Adipose tissue (tissue), 3 donors: ENCODE data around the gene SLC20A1. TPM values are rescaled to one million over a fixed set of nuclear protein-coding genes. Genes with fewer than 3 reads are reported as not detected.
A peak's percentile ranks its signal among the peaks of the same experiment; 100 is the strongest.

ENCODE experiments used
- H3K27ac ChIP-seq: one replicate; pipeline ENCODE4 v1.5.1; 2013; ENCODE audit warnings: low read depth, low read length
- WGBS, 3 donors: extraction: QIAGEN DNeasy Blood & Tissue Kit; methylation state at CpG; one replicate each; pipeline ENCODE4 v1.1.7; 2013; 5-methylcytosine and 5-hydroxymethylcytosine counted together
- polyA plus RNA-seq, 3 donors: library from polyadenylated mRNA; stranded (reverse); fragments of 200-250 nt; gene quantifications; one replicate each; pipeline ENCODE4 v1.2.3, GENCODE V29; 2013
- donor health status: healthy with polysubstance abuse.
- donor health status: Bipolar disorder and iron deficiency.
- donor health status: healthy.

The SLC20A1 gene
- polyA plus RNA-seq, 3 donors: 19.5 to 33.7 (median 31.3) TPM

DNA sequence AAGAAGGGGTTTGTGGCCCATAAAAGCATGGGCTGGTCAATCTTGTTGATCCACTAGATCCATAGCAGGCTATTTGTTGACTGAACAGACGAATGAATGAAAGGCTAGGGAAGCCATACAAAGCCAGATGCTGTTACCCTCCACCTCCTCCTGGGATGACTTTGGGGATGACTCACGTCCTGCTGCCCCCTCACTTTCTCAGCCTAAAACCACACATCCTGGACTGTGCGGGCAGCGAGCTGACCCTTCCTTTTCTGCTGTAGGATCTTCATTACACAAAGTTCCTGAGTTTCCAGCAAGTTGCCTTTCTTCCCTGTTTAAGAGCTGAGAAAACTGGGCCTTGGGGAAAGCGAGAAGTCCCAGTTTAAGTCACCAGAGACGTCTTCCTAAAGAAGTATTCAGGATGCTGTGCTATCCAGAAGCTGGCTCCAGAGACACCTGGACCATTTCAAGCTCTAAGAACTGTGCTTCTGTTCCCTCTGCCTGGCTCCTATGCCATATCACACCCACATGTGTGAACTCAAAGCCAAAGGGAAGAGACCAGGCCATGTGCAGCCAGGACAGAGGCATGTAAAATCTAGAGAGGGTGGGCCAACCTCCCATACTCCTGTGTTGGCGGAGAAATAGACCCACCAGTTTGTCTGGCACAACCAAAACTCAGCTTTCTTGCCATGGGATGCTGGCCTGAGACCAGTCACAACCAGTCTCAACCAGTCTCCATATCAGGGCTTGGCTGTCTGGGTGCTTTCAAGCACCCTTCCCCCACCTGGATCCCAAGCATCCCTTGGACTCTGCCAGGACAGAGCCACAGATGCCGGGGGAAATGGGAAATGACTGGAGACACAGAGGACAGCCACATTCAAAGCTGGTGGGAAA is 4.7 kb upstream of the SLC20A1 start:
- H3K27ac ChIP-seq: no peak overlapping the region
- WGBS, 3 donors: 52 to 78% (median 57%) methylated on average over 8 of the region's 8 CpGs

- WGBS, 3 donors: 11 to 37% (median 26%) methylated on average over 2 of the region's 2 CpGs
- no peak overlapping the region for H3K27ac ChIP-seq
These were observed 4.0 kb upstream of the SLC20A1 start for GRCh38 chr2:112641701-112642100.

DNA sequence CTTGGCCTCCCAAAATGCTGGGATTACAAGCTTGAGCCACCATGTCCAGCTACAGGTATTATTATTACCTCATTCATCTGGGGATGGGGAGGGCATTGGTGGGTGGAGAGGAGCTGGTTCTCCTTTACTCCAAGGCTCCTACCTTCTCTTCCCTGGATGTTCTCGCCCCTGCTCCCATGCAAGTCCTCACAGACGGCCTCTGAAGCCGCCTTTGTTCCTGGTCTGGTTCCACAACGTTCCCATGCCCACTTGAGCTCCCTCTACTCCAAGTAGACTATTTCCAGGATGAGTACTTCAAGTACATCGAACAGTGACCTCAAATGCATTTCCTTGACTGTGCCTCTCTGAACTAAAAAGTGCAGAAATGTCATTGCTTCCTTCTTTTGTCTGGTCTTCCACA is 3.2 kb upstream of the SLC20A1 start:
- no peak overlapping the region for H3K27ac ChIP-seq
- whole genome bisulfite sequencing, 3 donors: 84 to 96% (median 88%) methylated on average over 5 of the region's 5 CpGs

DNA sequence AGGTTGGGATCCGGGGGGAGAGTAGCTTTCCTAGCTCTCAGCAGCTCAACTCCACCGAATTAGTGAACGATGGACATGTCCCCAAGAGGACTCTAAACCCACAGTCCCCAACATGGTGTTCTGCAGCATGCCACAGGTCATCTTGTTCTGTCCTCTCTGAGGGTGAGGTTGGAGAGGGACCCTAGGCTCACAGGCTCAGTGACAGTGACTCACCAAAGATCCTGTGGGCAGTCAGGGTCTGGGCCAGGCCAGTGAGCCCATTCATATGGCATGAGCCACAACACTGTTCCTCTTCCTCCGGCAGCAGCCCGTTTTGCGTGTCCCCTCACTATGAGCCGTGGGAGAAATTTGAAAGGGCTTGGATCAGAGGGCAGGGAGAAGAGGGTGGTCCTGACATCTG is 2.8 kb upstream of the SLC20A1 start:
- 85 to 94% (median 94%) methylated on average over 7 of the region's 7 CpGs for WGBS, 3 donors
- no peak overlapping the region for H3K27ac ChIP-seq

GRCh38 chr2:112643488-112643887 is 2.3 kb upstream of the SLC20A1 start:
- 87 to 93% (median 91%) methylated on average over 3 of the region's 3 CpGs for WGBS, 3 donors
- H3K27ac ChIP-seq: no peak overlapping the region

GRCh38 chr2:112644155-112644932 is 1.4 kb upstream of the SLC20A1 start:
- H3K27ac ChIP-seq: no peak overlapping the region
- WGBS, 3 donors: 17 to 52% (median 46%) methylated on average over 11 of the region's 11 CpGs

DNA sequence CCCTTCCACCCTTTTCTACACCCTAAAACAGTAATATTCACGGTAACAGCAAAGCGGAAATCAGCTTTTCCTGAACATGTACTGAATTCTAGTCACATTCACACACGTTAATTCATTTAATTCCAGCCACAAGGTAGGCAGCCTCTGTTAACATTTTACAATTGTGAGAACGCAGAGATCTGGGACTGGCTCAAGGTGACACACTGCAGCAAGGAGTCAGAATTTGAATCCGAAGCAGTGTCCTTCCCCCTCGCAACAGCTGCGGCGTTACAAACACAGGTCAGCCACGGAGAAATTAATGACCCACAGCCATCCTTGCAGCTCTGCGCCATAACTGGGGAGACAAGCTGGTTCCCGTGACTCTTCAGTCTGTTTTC is 818 bp upstream of the SLC20A1 start:
- 3 to 5% (median 4%) methylated on average over 11 of the region's 11 CpGs for WGBS, 3 donors
- peak overlapping the region; percentile 67 for H3K27ac ChIP-seq

DNA sequence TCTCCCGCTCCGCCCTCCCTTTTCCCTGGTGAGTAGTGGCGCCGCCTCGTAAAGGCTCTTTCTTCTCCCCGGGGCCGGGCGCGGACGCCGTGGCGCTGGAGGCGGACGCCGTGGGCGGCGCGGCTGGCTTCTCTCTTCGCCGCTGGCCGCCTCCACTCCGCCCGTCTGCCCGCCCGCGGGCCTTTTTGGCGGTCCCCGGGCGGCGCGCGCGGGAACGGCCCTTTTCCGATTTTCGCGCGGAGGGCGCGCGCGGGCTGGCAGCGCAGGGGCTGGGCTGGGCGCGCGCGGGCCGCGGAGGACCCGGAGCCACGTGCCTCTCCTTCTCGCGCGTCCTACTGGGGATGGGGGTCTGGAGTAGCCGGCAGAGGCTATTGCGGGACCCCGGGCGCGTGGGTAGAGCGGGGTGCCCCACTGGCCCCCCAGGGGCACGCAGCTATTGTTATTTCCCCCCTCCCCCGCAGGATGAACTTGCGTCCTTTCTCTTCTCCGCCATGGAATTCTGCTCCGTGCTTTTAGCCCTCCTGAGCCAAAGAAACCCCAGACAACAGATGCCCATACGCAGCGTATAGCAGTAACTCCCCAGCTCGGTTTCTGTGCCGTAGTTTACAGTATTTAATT is 472 bp downstream of the SLC20A1 start:
- H3K27ac ChIP-seq: peak overlapping the region; percentile 96
- WGBS, 3 donors: 0 to 1% (median 0%) methylated on average over 45 to 67 of the region's 69 CpGs

GRCh38 chr2:112646791-112647689 is 1.3 kb downstream of the SLC20A1 start:
- no peak overlapping the region for H3K27ac ChIP-seq
- 48 to 55% (median 50%) methylated on average over 20 of the region's 20 CpGs for WGBS, 3 donors

DNA sequence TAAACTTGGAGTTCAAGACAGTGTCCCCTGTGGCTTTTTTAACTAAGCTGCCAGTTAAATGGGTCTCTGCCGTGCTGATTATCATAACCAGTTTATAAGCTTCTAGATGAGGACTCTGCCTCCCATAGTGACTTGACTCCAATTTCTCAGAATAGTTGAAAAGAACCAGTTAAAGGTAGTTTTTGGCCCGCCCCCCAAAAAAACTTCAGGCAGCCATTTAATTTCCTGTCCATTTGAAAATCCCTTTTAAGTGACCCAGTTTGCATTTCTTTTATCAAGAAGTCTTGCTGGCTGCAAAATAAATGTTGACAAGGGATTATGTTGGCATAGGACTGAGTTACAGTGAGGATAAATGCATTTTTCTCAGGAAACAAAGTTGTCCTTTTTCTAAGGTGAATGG is 2.3 kb downstream of the SLC20A1 start:
- no peak overlapping the region for H3K27ac ChIP-seq
- WGBS, 3 donors: 27 to 72% (median 70%) methylated on average over 2 of the region's 2 CpGs

DNA sequence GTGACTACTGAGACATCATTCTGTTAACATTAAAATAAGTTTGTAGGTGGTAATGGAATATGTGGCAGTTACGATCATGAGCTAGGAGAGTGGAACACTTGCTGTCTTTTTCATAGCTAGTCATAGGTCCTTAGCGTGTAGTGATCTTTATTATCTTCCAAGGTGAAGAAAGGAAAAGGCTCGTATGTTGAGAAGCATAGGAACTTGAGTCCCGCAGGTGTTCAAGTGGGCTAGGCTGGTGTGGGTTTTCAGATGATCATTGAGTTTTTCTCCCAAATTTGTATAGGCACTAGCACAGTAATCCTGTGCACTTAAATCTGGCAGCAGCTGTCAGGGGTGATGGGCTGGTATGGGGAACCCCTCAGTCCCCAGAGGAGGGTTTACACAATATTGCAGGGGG is 10.9 kb downstream of the SLC20A1 start:
- WGBS, 3 donors: 92 to 97% (median 94%) methylated on average over 4 of the region's 4 CpGs
- H3K27ac ChIP-seq: no peak overlapping the region

DNA sequence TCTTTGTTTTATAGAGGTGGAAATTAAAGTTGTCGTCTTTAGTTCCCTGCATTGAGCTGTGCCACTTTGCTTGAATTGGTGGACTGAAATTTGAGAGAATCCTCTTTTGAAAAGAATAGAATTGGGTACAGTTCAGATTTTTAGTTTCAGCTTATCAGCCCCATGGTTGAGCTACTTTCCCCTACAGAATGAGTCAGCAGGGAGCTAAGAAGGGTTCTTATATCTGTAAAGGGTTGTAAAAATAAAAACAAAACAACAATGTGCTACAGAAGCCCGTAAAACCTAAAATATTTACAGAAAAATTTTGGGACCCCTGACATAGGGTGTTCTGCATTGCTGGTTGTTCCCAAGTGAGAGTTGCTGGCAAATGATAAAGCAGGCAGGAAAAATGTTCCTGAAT is 12.6 kb downstream of the SLC20A1 start:
- no peak overlapping the region for H3K27ac ChIP-seq
- 89 to 91% (median 91%) methylated on average over 2 of the region's 2 CpGs for WGBS, 3 donors

- 83 to 92% (median 88%) methylated on average over 11 of the region's 11 CpGs for WGBS, 3 donors
- no peak overlapping the region for H3K27ac ChIP-seq
These were observed 13.3 kb downstream of the SLC20A1 start for GRCh38 chr2:112658839-112659667.

DNA sequence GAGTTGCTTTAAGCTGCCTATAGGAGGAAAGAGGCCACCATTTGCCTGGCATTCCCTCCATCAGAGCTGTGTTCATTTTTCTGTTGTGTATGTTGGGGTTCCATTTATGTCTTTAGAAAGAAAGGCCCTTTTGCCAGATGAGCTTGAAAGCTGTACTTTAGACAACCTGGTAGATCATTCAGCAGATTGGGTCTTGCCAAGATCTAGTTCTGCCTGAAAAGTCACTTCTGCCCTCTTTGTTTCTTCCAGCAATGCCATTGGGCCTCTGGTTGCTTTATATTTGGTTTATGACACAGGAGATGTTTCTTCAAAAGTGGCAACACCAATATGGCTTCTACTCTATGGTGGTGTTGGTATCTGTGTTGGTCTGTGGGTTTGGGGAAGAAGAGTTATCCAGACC is 14.4 kb downstream of the SLC20A1 start:
- H3K27ac ChIP-seq: no peak overlapping the region

GRCh38 chr2:112661656-112662305 is 16.0 kb downstream of the SLC20A1 start:
- 88 to 94% (median 93%) methylated on average over 8 of the region's 8 CpGs for WGBS, 3 donors
- H3K27ac ChIP-seq: no peak overlapping the region

- H3K27ac ChIP-seq: no peak overlapping the region
- WGBS, 3 donors: 66 to 87% (median 71%) methylated on average over 3 of the region's 3 CpGs
These were observed 17.0 kb downstream of the SLC20A1 start for GRCh38 chr2:112662704-112663103.

- no peak overlapping the region for H3K27ac ChIP-seq
These were observed 18.9 kb downstream of the SLC20A1 start for GRCh38 chr2:112664689-112665088.
